Measurements from ENCODE around the gene RDH5. TPM values are rescaled to one million over a fixed set of nuclear protein-coding genes. Genes with fewer than 3 reads are reported as not detected.
A peak's percentile ranks its signal among the peaks of the same experiment; 100 is the strongest.

The RDH5 gene
- total RNA-seq, 3 donors from 2014 or later, result 18.9 to 90.9 (median 21.6) TPM

GRCh38 chr12:55733021-55733555, 12.9 kb downstream of the RDH5 start:
- Histone ChIP-seq H3K27me3 (no peaks in the 10 kb centered on the region), H3K4me3 (no peak overlapping the region), H3K4me1 (peaks cover 0 to 5% of the 10 kb centered on the region in 2 donors), H3K9me3 (no peaks in the 10 kb centered on the region), H3K27ac (no peak overlapping the region), H3K36me3 (no peaks in the 10 kb centered on the region)
- intact Hi-C loops (cut with DNase I; ENCODE audit: low total_unique reads), result no loop called here
- no peak for DNase-seq (ENCODE audit: low spot score in 2 of 2)
- TF ChIP-seq POLR2AphosphoS5 (IDR thresholded peaks at IDR 0.05) (no peak), CTCF (IDR thresholded peaks at IDR 0.05) (no peak), POLR2A (IDR thresholded peaks at IDR 0.05) (no peak)

GRCh38 chr12:55733858-55734257, 13.7 kb downstream of the RDH5 start:
- intact Hi-C loops (cut with DNase I; ENCODE audit: low total_unique reads), result no loop called here

GRCh38 chr12:55734595-55734994, 14.4 kb downstream of the RDH5 start:
- Histone ChIP-seq H3K4me1 (peaks cover 0 to 5% of the 10 kb centered on the region in 2 donors), H3K9me3 (no peaks in the 10 kb centered on the region), H3K27ac (no peak overlapping the region), H3K27me3 (no peaks in the 10 kb centered on the region), H3K36me3 (no peaks in the 10 kb centered on the region), H3K4me3 (no peak overlapping the region)
- DNase-seq (ENCODE audit: low spot score in 2 of 2), result no peak
- TF ChIP-seq POLR2A (IDR thresholded peaks at IDR 0.05) (no peak), POLR2AphosphoS5 (IDR thresholded peaks at IDR 0.05) (no peak), CTCF (IDR thresholded peaks at IDR 0.05) (no peak)
- intact Hi-C loops (cut with DNase I; ENCODE audit: low total_unique reads), result no loop called here

More at GRCh38 chr12:55733858-55734257, 13.7 kb downstream of the RDH5 start:
- no peak overlapping the region for H3K4me3 ChIP-seq
- DNase-seq (ENCODE audit: low spot score in 2 of 2), result no peak
- peaks cover 0 to 5% of the 10 kb centered on the region in 2 donors for H3K4me1 ChIP-seq
- no peak overlapping the region for H3K27ac ChIP-seq
- no peaks in the 10 kb centered on the region for H3K9me3 ChIP-seq
- no peaks in the 10 kb centered on the region for H3K27me3 ChIP-seq
- TF ChIP-seq POLR2A (IDR thresholded peaks at IDR 0.05) (no peak), CTCF (IDR thresholded peaks at IDR 0.05) (no peak), POLR2AphosphoS5 (IDR thresholded peaks at IDR 0.05) (no peak)
- H3K36me3 ChIP-seq, result no peaks in the 10 kb centered on the region

- DNase-seq (ENCODE audit: low spot score in 2 of 2), result peak in 1 of 2 donors; percentile 40
- H3K4me1 ChIP-seq, result no peaks in the 10 kb centered on the region
- TF ChIP-seq POLR2AphosphoS5 (IDR thresholded peaks at IDR 0.05), result no peak
- TF ChIP-seq POLR2A (IDR thresholded peaks at IDR 0.05), result no peak
- no peak for TF ChIP-seq CTCF (IDR thresholded peaks at IDR 0.05)
- H3K9me3 ChIP-seq, result no peaks in the 10 kb centered on the region
- intact Hi-C loops (cut with DNase I; ENCODE audit: low total_unique reads), result no loop called here
- H3K27me3 ChIP-seq, result no peaks in the 10 kb centered on the region
- no peak overlapping the region for H3K27ac ChIP-seq
- H3K36me3 ChIP-seq, result no peaks in the 10 kb centered on the region
- H3K4me3 ChIP-seq, result no peak overlapping the region
Measured at GRCh38 chr12:55736076-55736475, 15.9 kb downstream of the RDH5 start.

- H3K4me3 ChIP-seq, result no peak overlapping the region
- intact Hi-C loops (cut with DNase I; ENCODE audit: low total_unique reads), result no loop called here
- H3K4me1 ChIP-seq, result no peaks in the 10 kb centered on the region
- H3K27me3 ChIP-seq, result no peaks in the 10 kb centered on the region
- no peaks in the 10 kb centered on the region for H3K36me3 ChIP-seq
- no peaks in the 10 kb centered on the region for H3K9me3 ChIP-seq
- TF ChIP-seq CTCF (IDR thresholded peaks at IDR 0.05) (peak; percentile 35 to 74 (median 67)), POLR2A (IDR thresholded peaks at IDR 0.05) (no peak)
- peak in 1 of 2 donors; percentile 62 for DNase-seq (ENCODE audit: low spot score in 2 of 2)
- peak overlapping the region; percentile 71 to 79 for H3K27ac ChIP-seq
Measured at GRCh38 chr12:55736780-55737580, 16.8 kb downstream of the RDH5 start.
